Measurements from ENCODE around the gene SLC22A1. TPM values are rescaled to one million over a fixed set of nuclear protein-coding genes. Genes with fewer than 3 reads are reported as not detected.

Gene SLC22A1
- total RNA-seq, 5 donors from 2014 or later (not counting 1 experiment from before 2014, with no cell fraction given), result 1.0 to 2.7 (median 2.3) TPM

GRCh38 chr6:160197662-160198061, 76.0 kb downstream of the SLC22A1 start:
- Histone ChIP-seq H3K36me3 (ENCODE audit: control insufficient read depth in 2 of 2, extremely low read depth in 1 of 2, insufficient read depth in 1 of 2, low read length in 1 of 2) (no peaks in the 10 kb centered on the region), H3K27ac (ENCODE audit: low read length) (no peak overlapping the region), H3K27me3 (replicated peaks in 1 of 2; ENCODE audit: control insufficient read depth in 2 of 2, extremely low read depth in 1 of 2, insufficient read depth in 2 of 2, low read length in 1 of 2) (peaks cover 0 to 8% of the 10 kb centered on the region in 2 experiments), H3K9me3 (no peaks in the 10 kb centered on the region), H3K4me1 (ENCODE audit: control insufficient read depth in 1 of 2, extremely low read depth in 1 of 2, insufficient read depth in 2 of 2, low read length in 2 of 2) (no peaks in the 10 kb centered on the region), H3K4me3 (ENCODE audit: control insufficient read depth in 1 of 2, extremely low read depth in 1 of 2, low read length in 1 of 2) (no peak overlapping the region)
- no peak overlapping the region for H3K27ac Mint-ChIP-seq
- ChIA-PET POLR2A (no interaction called here), CTCF (no interaction called here)
- H3K4me3 Mint-ChIP-seq, result no peak overlapping the region
- DNase-seq (no peak), ATAC-seq (replicated peaks in 1 of 4) (no peak)
- H3K27me3 Mint-ChIP-seq, result peaks cover 16 to 24% of the 10 kb centered on the region in 2 donors
- H3K4me1 Mint-ChIP-seq, result no peaks in the 10 kb centered on the region
- H3K36me3 Mint-ChIP-seq, result peaks cover 3% of the 10 kb centered on the region
- H3K9me3 Mint-ChIP-seq, result peaks cover 9 to 41% (median 22%) of the 10 kb centered on the region in 3 donors

- Mint-ChIP-seq H3K36me3 (no peaks in the 10 kb centered on the region), H3K27me3 (peaks cover 16 to 24% of the 10 kb centered on the region in 2 donors), H3K27ac (no peak overlapping the region), H3K4me3 (no peak overlapping the region), H3K4me1 (no peaks in the 10 kb centered on the region), H3K9me3 (peaks cover 5 to 30% (median 16%) of the 10 kb centered on the region in 3 donors)
- H3K4me3 ChIP-seq (ENCODE audit: control insufficient read depth in 1 of 2, extremely low read depth in 1 of 2, low read length in 1 of 2), result no peak overlapping the region
- peaks cover 0 to 8% of the 10 kb centered on the region in 2 experiments for H3K27me3 ChIP-seq (replicated peaks in 1 of 2; ENCODE audit: control insufficient read depth in 2 of 2, extremely low read depth in 1 of 2, insufficient read depth in 2 of 2, low read length in 1 of 2)
- H3K27ac ChIP-seq (ENCODE audit: low read length), result no peak overlapping the region
- ChIA-PET POLR2A (no interaction called here), CTCF (no interaction called here)
- no peak for ATAC-seq (replicated peaks in 1 of 4)
- H3K9me3 ChIP-seq, result no peaks in the 10 kb centered on the region
- no peak for DNase-seq
- no peaks in the 10 kb centered on the region for H3K4me1 ChIP-seq (ENCODE audit: control insufficient read depth in 1 of 2, extremely low read depth in 1 of 2, insufficient read depth in 2 of 2, low read length in 2 of 2)
- no peaks in the 10 kb centered on the region for H3K36me3 ChIP-seq (ENCODE audit: control insufficient read depth in 2 of 2, extremely low read depth in 1 of 2, insufficient read depth in 1 of 2, low read length in 1 of 2)
- no CpG with 5 or more reads among the region's 3 CpGs for whole genome bisulfite sequencing (ENCODE audit: insufficient coverage)
Measured at GRCh38 chr6:160198606-160199211, 77.1 kb downstream of the SLC22A1 start.

- H3K9me3 Mint-ChIP-seq, result peaks cover 5 to 12% (median 6%) of the 10 kb centered on the region in 3 donors
Measured at GRCh38 chr6:160201061-160201460, 79.4 kb downstream of the SLC22A1 start.

GRCh38 chr6:160202411-160202810, 80.8 kb downstream of the SLC22A1 start:
- H3K27ac ChIP-seq (ENCODE audit: low read length), result no peak overlapping the region
- ChIA-PET POLR2A (no interaction called here), CTCF (no interaction called here)
- no peak for DNase-seq
- Mint-ChIP-seq H3K36me3 (no peaks in the 10 kb centered on the region), H3K27ac (no peak overlapping the region), H3K4me3 (no peak overlapping the region), H3K9me3 (peaks cover 3 to 5% (median 5%) of the 10 kb centered on the region in 3 donors), H3K4me1 (no peaks in the 10 kb centered on the region), H3K27me3 (peaks cover 14 to 26% of the 10 kb centered on the region in 2 donors)
- H3K4me3 ChIP-seq (ENCODE audit: control insufficient read depth in 1 of 2, extremely low read depth in 1 of 2, low read length in 1 of 2), result no peak overlapping the region
- H3K9me3 ChIP-seq, result no peaks in the 10 kb centered on the region
- peaks cover 0 to 14% of the 10 kb centered on the region in 2 experiments for H3K27me3 ChIP-seq (replicated peaks in 1 of 2; ENCODE audit: control insufficient read depth in 2 of 2, extremely low read depth in 1 of 2, insufficient read depth in 2 of 2, low read length in 1 of 2)
- WGBS (ENCODE audit: insufficient coverage), result no CpG with 5 or more reads among the region's 2 CpGs
- no peaks in the 10 kb centered on the region for H3K36me3 ChIP-seq (ENCODE audit: control insufficient read depth in 2 of 2, extremely low read depth in 1 of 2, insufficient read depth in 1 of 2, low read length in 1 of 2)
- H3K4me1 ChIP-seq (ENCODE audit: control insufficient read depth in 1 of 2, extremely low read depth in 1 of 2, insufficient read depth in 2 of 2, low read length in 2 of 2), result no peaks in the 10 kb centered on the region
- no peak for ATAC-seq (replicated peaks in 1 of 4)

More at GRCh38 chr6:160201061-160201460, 79.4 kb downstream of the SLC22A1 start:
- DNase-seq (no peak), ATAC-seq (replicated peaks in 1 of 4) (no peak)
- no peak overlapping the region for H3K27ac ChIP-seq (ENCODE audit: low read length)
- ChIA-PET POLR2A (no interaction called here), CTCF (no interaction called here)
- no peaks in the 10 kb centered on the region for H3K4me1 Mint-ChIP-seq
- WGBS (ENCODE audit: insufficient coverage), result 86% methylated on average over 1 of the region's 2 CpGs
- H3K9me3 ChIP-seq, result no peaks in the 10 kb centered on the region
- H3K36me3 Mint-ChIP-seq, result no peaks in the 10 kb centered on the region
- no peaks in the 10 kb centered on the region for H3K36me3 ChIP-seq (ENCODE audit: control insufficient read depth in 2 of 2, extremely low read depth in 1 of 2, insufficient read depth in 1 of 2, low read length in 1 of 2)
- no peak overlapping the region for H3K4me3 ChIP-seq (ENCODE audit: control insufficient read depth in 1 of 2, extremely low read depth in 1 of 2, low read length in 1 of 2)
- peaks cover 0 to 8% of the 10 kb centered on the region in 2 experiments for H3K27me3 ChIP-seq (replicated peaks in 1 of 2; ENCODE audit: control insufficient read depth in 2 of 2, extremely low read depth in 1 of 2, insufficient read depth in 2 of 2, low read length in 1 of 2)
- no peak overlapping the region for H3K27ac Mint-ChIP-seq
- no peak overlapping the region for H3K4me3 Mint-ChIP-seq
- no peaks in the 10 kb centered on the region for H3K4me1 ChIP-seq (ENCODE audit: control insufficient read depth in 1 of 2, extremely low read depth in 1 of 2, insufficient read depth in 2 of 2, low read length in 2 of 2)
- peaks cover 16 to 27% of the 10 kb centered on the region in 2 donors for H3K27me3 Mint-ChIP-seq

GRCh38 chr6:160203076-160203475, 81.5 kb downstream of the SLC22A1 start:
- ChIA-PET CTCF (no interaction called here), POLR2A (interaction anchor here (0.5 to 0.6 kb wide), 4 partner anchors 15 to 1931 kb away, joined by 3 to 5 read pairs (median 4); no protein-coding TSS in a partner anchor)
- Histone ChIP-seq H3K4me1 (ENCODE audit: control insufficient read depth in 1 of 2, extremely low read depth in 1 of 2, insufficient read depth in 2 of 2, low read length in 2 of 2) (no peaks in the 10 kb centered on the region), H3K4me3 (ENCODE audit: control insufficient read depth in 1 of 2, extremely low read depth in 1 of 2, low read length in 1 of 2) (no peak overlapping the region), H3K27ac (ENCODE audit: low read length) (no peak overlapping the region), H3K36me3 (ENCODE audit: control insufficient read depth in 2 of 2, extremely low read depth in 1 of 2, insufficient read depth in 1 of 2, low read length in 1 of 2) (no peaks in the 10 kb centered on the region), H3K9me3 (no peaks in the 10 kb centered on the region), H3K27me3 (replicated peaks in 1 of 2; ENCODE audit: control insufficient read depth in 2 of 2, extremely low read depth in 1 of 2, insufficient read depth in 2 of 2, low read length in 1 of 2) (peaks cover 0 to 16% of the 10 kb centered on the region in 2 experiments)
- Mint-ChIP-seq H3K27me3 (peaks cover 14 to 27% of the 10 kb centered on the region in 2 donors), H3K4me1 (no peaks in the 10 kb centered on the region), H3K27ac (no peak overlapping the region), H3K36me3 (no peaks in the 10 kb centered on the region), H3K9me3 (peaks cover 4 to 5% (median 5%) of the 10 kb centered on the region in 3 donors), H3K4me3 (no peak overlapping the region)
- DNase-seq, result no peak
- WGBS (ENCODE audit: insufficient coverage), result 100% methylated on average over 1 of the region's 3 CpGs
- no peak for ATAC-seq (replicated peaks in 1 of 4)

GRCh38 chr6:160203522-160203921, 81.9 kb downstream of the SLC22A1 start:
- no peaks in the 10 kb centered on the region for H3K4me1 ChIP-seq (ENCODE audit: control insufficient read depth in 1 of 2, extremely low read depth in 1 of 2, insufficient read depth in 2 of 2, low read length in 2 of 2)
- Mint-ChIP-seq H3K9me3 (peaks cover 4 to 6% (median 5%) of the 10 kb centered on the region in 3 donors), H3K4me3 (no peak overlapping the region), H3K27ac (no peak overlapping the region), H3K27me3 (peaks cover 14 to 28% of the 10 kb centered on the region in 2 donors), H3K36me3 (no peaks in the 10 kb centered on the region), H3K4me1 (no peaks in the 10 kb centered on the region)
- POLR2A ChIA-PET, result interaction anchor here (0.5 to 0.6 kb wide), 4 partner anchors 15 to 1931 kb away, joined by 3 to 5 read pairs (median 4); no protein-coding TSS in a partner anchor
- CTCF ChIA-PET, result no interaction called here
- H3K9me3 ChIP-seq, result no peaks in the 10 kb centered on the region
- no peak overlapping the region for H3K27ac ChIP-seq (ENCODE audit: low read length)
- H3K27me3 ChIP-seq (replicated peaks in 1 of 2; ENCODE audit: control insufficient read depth in 2 of 2, extremely low read depth in 1 of 2, insufficient read depth in 2 of 2, low read length in 1 of 2), result peaks cover 0 to 16% of the 10 kb centered on the region in 2 experiments
- H3K4me3 ChIP-seq (ENCODE audit: control insufficient read depth in 1 of 2, extremely low read depth in 1 of 2, low read length in 1 of 2), result no peak overlapping the region
- no peaks in the 10 kb centered on the region for H3K36me3 ChIP-seq (ENCODE audit: control insufficient read depth in 2 of 2, extremely low read depth in 1 of 2, insufficient read depth in 1 of 2, low read length in 1 of 2)
- DNase-seq (no peak), ATAC-seq (replicated peaks in 1 of 4) (no peak)
